Astrocyte (in vitro differentiated cells and primary cell): Measurements from ENCODE around the gene IST1.

ENCODE experiments used
- EZH2 ChIP-seq: IDR thresholded peaks from 2 replicates; pipeline ENCODE4 v1.6.1; 2012; ENCODE audit warnings: mild to moderate bottlenecking, low read length, inconsistent platforms; ENCODE audit not compliant: insufficient read depth
- TF ChIP-seq, protein P1 (sequence below): IDR thresholded peaks from 2 replicates; pipeline ENCODE4 v1.5.1; 2011; ENCODE audit warnings: low read depth, mild to moderate bottlenecking, inconsistent platforms, low read length, moderate library complexity; ENCODE audit not compliant: insufficient read depth

DNA sequence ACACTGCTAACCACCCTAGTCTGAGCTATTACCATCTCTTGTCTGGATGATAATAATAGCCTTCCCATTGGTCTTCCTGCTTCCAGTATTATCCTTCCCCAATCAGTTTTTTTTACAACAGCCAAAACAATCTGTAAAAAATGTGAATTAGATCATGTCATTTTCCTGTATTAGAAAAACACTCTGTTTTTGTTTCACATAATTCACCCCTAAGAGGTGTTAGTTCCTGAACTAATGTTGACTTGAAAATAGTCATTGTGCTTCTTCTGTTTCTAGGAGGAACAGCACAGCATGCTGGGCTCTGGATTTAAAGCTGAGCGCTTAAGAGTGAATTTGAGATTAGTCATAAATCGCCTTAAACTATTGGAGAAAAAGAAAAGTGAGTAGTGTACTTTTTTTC is 20.0 kb downstream of the IST1 start:
- TF ChIP-seq, protein P1, sequence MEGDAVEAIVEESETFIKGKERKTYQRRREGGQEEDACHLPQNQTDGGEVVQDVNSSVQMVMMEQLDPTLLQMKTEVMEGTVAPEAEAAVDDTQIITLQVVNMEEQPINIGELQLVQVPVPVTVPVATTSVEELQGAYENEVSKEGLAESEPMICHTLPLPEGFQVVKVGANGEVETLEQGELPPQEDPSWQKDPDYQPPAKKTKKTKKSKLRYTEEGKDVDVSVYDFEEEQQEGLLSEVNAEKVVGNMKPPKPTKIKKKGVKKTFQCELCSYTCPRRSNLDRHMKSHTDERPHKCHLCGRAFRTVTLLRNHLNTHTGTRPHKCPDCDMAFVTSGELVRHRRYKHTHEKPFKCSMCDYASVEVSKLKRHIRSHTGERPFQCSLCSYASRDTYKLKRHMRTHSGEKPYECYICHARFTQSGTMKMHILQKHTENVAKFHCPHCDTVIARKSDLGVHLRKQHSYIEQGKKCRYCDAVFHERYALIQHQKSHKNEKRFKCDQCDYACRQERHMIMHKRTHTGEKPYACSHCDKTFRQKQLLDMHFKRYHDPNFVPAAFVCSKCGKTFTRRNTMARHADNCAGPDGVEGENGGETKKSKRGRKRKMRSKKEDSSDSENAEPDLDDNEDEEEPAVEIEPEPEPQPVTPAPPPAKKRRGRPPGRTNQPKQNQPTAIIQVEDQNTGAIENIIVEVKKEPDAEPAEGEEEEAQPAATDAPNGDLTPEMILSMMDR: no peak
- TF ChIP-seq EZH2: no peak
